Measurements from ENCODE around the gene NOD2. TPM values are rescaled to one million over a fixed set of nuclear protein-coding genes. Genes with fewer than 3 reads are reported as not detected.
A peak's percentile ranks its signal among the peaks of the same experiment; 100 is the strongest.

Gene NOD2
- total RNA-seq, 4 donors from 2014 or later: 33.8 to 66.2 (median 48.6) TPM

- Histone ChIP-seq H3K4me1 (peaks cover 27% of the 10 kb centered on the region), H3K36me3 (no peaks in the 10 kb centered on the region), H3K27ac (peak overlapping the region; percentile 34), H3K9me3 (peaks cover 4% of the 10 kb centered on the region), H3K4me3 (no peak overlapping the region), H3K27me3 (no peaks in the 10 kb centered on the region)
- WGBS: 89% methylated on average over 19 of the region's 21 CpGs
- no peak for TF ChIP-seq POLR2AphosphoS5 (IDR thresholded peaks at IDR 0.05)
- no peak for TF ChIP-seq EP300 (IDR thresholded peaks at IDR 0.05)
- no peak for TF ChIP-seq POLR2A (IDR thresholded peaks at IDR 0.05)
- no peak for TF ChIP-seq CTCF (IDR thresholded peaks at IDR 0.05)
- DNase-seq (ENCODE audit: low spot score in 2 of 2): no peak
These were observed 25.7 kb upstream of the NOD2 start for GRCh38 chr16:50667497-50668367.

- H3K27ac ChIP-seq: peak overlapping the region; percentile 35
- no peak for DNase-seq (ENCODE audit: low spot score in 2 of 2)
- peaks cover 27% of the 10 kb centered on the region for H3K4me1 ChIP-seq
- H3K9me3 ChIP-seq: peaks cover 4% of the 10 kb centered on the region
- H3K4me3 ChIP-seq: no peak overlapping the region
- TF ChIP-seq EP300 (IDR thresholded peaks at IDR 0.05) (no peak), POLR2AphosphoS5 (IDR thresholded peaks at IDR 0.05) (no peak), POLR2A (IDR thresholded peaks at IDR 0.05) (no peak), CTCF (IDR thresholded peaks at IDR 0.05) (no peak)
- H3K36me3 ChIP-seq: no peaks in the 10 kb centered on the region
- no peaks in the 10 kb centered on the region for H3K27me3 ChIP-seq
- WGBS: 38% methylated on average over 4 of the region's 5 CpGs
These were observed 24.9 kb upstream of the NOD2 start for GRCh38 chr16:50668368-50669008.

GRCh38 chr16:50669741-50670140 is 23.7 kb upstream of the NOD2 start:
- 94% methylated on average over 3 of the region's 4 CpGs for WGBS
- DNase-seq (ENCODE audit: low spot score in 2 of 2): no peak

GRCh38 chr16:50670476-50670875 is 22.9 kb upstream of the NOD2 start:
- Histone ChIP-seq H3K36me3 (no peaks in the 10 kb centered on the region), H3K4me3 (no peak overlapping the region), H3K27ac (no peak overlapping the region), H3K4me1 (peaks cover 21% of the 10 kb centered on the region), H3K27me3 (no peaks in the 10 kb centered on the region), H3K9me3 (peaks cover 4% of the 10 kb centered on the region)
- no peak for DNase-seq (ENCODE audit: low spot score in 2 of 2)
- TF ChIP-seq POLR2A (IDR thresholded peaks at IDR 0.05) (no peak), EP300 (IDR thresholded peaks at IDR 0.05) (no peak), CTCF (IDR thresholded peaks at IDR 0.05) (no peak), POLR2AphosphoS5 (IDR thresholded peaks at IDR 0.05) (no peak)
- WGBS: 94% methylated on average over 4 of the region's 6 CpGs

More at GRCh38 chr16:50669741-50670140, 23.7 kb upstream of the NOD2 start:
- Histone ChIP-seq H3K9me3 (peaks cover 4% of the 10 kb centered on the region), H3K36me3 (no peaks in the 10 kb centered on the region), H3K27ac (no peak overlapping the region), H3K27me3 (no peaks in the 10 kb centered on the region), H3K4me1 (peaks cover 26% of the 10 kb centered on the region), H3K4me3 (no peak overlapping the region)
- TF ChIP-seq CTCF (IDR thresholded peaks at IDR 0.05): no peak
- no peak for TF ChIP-seq EP300 (IDR thresholded peaks at IDR 0.05)
- TF ChIP-seq POLR2AphosphoS5 (IDR thresholded peaks at IDR 0.05): no peak
- TF ChIP-seq POLR2A (IDR thresholded peaks at IDR 0.05): no peak

GRCh38 chr16:50671644-50672260 is 21.7 kb upstream of the NOD2 start:
- Histone ChIP-seq H3K4me3 (no peak overlapping the region), H3K9me3 (peaks cover 4% of the 10 kb centered on the region), H3K4me1 (peaks cover 18% of the 10 kb centered on the region), H3K27me3 (no peaks in the 10 kb centered on the region), H3K27ac (no peak overlapping the region), H3K36me3 (no peaks in the 10 kb centered on the region)
- TF ChIP-seq EP300 (IDR thresholded peaks at IDR 0.05) (no peak), POLR2AphosphoS5 (IDR thresholded peaks at IDR 0.05) (no peak), CTCF (IDR thresholded peaks at IDR 0.05) (peak; percentile 9 to 40), POLR2A (IDR thresholded peaks at IDR 0.05) (no peak)
- WGBS: 58% methylated on average over 2 of the region's 2 CpGs
- DNase-seq (ENCODE audit: low spot score in 2 of 2): no peak

Data from suprapubic skin (tissue), 4 donors.